HAP-1 (cell line): ENCODE data around the gene MYO5A.
"Not testable (repeated sequence)": the region's sequence is repeated elsewhere in the genome, so short reads cannot be mapped to it uniquely, and the experiment has no call there.

Source experiments
- DNase-seq, 2 experiments: peaks; one replicate each; pipeline ENCODE4 v3.0.0-alpha.2; 2016 to 2020; ENCODE audit warnings: low spot score in 2 of 2
- H3K27me3 ChIP-seq: fragments of 250-450 bp; sonication (Bioruptor Pico); 2 replicates; pipeline ENCODE4 v1.5.1; 2020; ENCODE audit warnings: low read depth, mild to moderate bottlenecking, moderate library complexity
- H3K36me3 ChIP-seq: fragments of 250-450 bp; sonication (Bioruptor Pico); replicated peaks from 2 replicates; pipeline ENCODE4 v1.5.1; 2020; ENCODE audit warnings: mild to moderate bottlenecking
- H3K4me1 ChIP-seq: fragments of 250-450 bp; sonication (Bioruptor Pico); 2 replicates; pipeline ENCODE4 v1.5.1; 2020; ENCODE audit warnings: mild to moderate bottlenecking
- H3K4me3 ChIP-seq: fragments of 250-450 bp; sonication (Bioruptor Pico); 2 replicates; pipeline ENCODE4 v1.5.1; 2020; ENCODE audit warnings: mild to moderate bottlenecking, moderate library complexity
- H3K9me3 ChIP-seq: fragments of 250-450 bp; sonication (Bioruptor Pico); 2 replicates; pipeline ENCODE4 v1.5.1; 2020; ENCODE audit warnings: mild to moderate bottlenecking, moderate library complexity
- in situ Hi-C: fragments of 300-500 bp; cut with MboI; formaldehyde crosslinking; loops from 3 replicates; pipeline ENCODE4 v1.14.3; 2020; ENCODE audit warnings: low sequenced_read_pairs, inconsistent platforms, mixed read lengths

The MYO5A gene

DNA sequence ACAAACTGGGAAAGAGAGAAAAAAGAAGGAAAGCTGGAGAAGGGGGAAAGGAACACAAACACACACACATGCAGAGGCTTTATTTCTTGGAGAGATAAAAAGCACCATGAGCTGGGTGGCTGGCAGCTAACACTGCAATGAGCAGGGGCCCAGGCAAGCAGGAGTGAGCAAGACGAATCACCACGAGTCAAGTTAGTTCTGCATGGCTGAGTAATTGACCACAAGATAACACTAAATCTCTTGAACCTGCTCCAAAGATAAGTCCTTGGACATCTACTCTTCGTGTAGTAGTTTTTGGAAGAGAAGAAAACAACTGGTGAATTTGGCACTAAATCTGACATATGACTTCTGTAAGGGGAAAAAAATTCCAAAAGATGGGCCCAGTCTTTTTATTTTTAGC is 100.9 kb downstream of the MYO5A start:
- no peaks in the 10 kb centered on the region for H3K27me3 ChIP-seq
- no peaks in the 10 kb centered on the region for H3K9me3 ChIP-seq
- H3K36me3 ChIP-seq: no peaks in the 10 kb centered on the region
- no peak overlapping the region for H3K4me3 ChIP-seq
- H3K4me1 ChIP-seq: no peaks in the 10 kb centered on the region
- DNase-seq: no peak
- in situ Hi-C loops: no loop called here

DNA sequence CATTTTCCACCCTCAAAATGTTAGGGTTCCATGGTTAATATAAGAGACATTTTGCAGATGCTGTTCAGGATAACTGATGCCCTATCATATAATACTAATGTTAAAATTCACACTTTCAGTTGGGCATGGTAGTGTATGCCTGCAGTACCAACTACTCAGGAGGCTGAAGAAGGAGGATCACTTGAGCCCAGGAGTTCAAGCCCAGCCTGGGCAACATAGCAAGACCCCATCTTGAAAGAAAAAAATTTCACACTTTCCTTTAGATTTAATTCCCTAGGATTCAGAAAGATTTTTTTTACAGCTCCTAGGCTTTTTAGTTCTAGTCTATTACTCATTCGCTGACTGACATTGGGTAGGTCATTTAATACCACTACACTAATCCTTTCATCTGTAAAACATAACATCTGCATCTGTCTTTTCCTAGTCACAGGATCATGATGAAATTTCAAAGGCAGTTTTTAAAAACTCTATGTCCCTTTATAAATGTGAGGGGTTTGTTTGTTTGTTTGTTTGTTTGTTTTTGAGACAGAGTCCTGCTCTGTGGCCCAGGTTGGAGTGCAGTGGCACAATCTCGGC is 103.7 kb downstream of the MYO5A start:
- Histone ChIP-seq H3K4me1 (no peaks in the 10 kb centered on the region), H3K36me3 (no peaks in the 10 kb centered on the region), H3K27me3 (no peaks in the 10 kb centered on the region), H3K4me3 (no peak overlapping the region), H3K9me3 (no peaks in the 10 kb centered on the region)
- no peak for DNase-seq
- in situ Hi-C loops: no loop called here

- Histone ChIP-seq H3K27me3 (no peaks in the 10 kb centered on the region), H3K9me3 (no peaks in the 10 kb centered on the region), H3K4me1 (no peaks in the 10 kb centered on the region), H3K4me3 (no peak overlapping the region), H3K36me3 (no peaks in the 10 kb centered on the region)
- DNase-seq: no peak
- in situ Hi-C loops: no loop called here
Measured at GRCh38 chr15:52423852-52424251, 104.8 kb downstream of the MYO5A start.

- H3K36me3 ChIP-seq: no peaks in the 10 kb centered on the region
- H3K4me1 ChIP-seq: peaks cover 2% of the 10 kb centered on the region; the same call in 1 of the 2 replicates
- DNase-seq: no peak
- in situ Hi-C loops: no loop called here
- no peak overlapping the region for H3K4me3 ChIP-seq
- no peaks in the 10 kb centered on the region for H3K9me3 ChIP-seq
- no peaks in the 10 kb centered on the region for H3K27me3 ChIP-seq
Measured at GRCh38 chr15:52422001-52422400, 106.7 kb downstream of the MYO5A start.

GRCh38 chr15:52421029-52421428 is 107.7 kb downstream of the MYO5A start:
- no peaks in the 10 kb centered on the region for H3K27me3 ChIP-seq
- no peaks in the 10 kb centered on the region for H3K36me3 ChIP-seq
- in situ Hi-C loops: no loop called here
- DNase-seq: no peak
- H3K9me3 ChIP-seq: no peaks in the 10 kb centered on the region
- H3K4me1 ChIP-seq: peaks cover 2% of the 10 kb centered on the region; the same call in 1 of the 2 replicates
- H3K4me3 ChIP-seq: no peak overlapping the region

DNA sequence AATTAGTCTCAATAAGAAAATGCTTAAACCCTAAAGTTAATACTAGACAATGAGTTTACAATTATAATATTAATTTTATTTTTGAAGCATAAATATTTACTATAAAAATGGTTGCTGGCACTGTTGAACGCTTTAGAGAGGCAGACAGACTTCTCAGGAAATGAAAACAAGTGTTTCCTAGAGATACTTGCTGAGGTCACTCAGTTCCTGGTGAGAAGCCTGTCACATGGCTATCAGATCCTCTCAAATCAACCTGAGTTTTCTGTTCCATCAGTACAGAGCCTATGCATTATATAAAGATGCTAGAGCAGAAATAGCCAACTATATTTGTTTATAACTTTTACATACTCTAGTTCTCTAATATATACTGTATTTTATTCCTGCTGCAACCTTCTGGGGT is 109.2 kb downstream of the MYO5A start:
- H3K4me3 ChIP-seq: no peak overlapping the region
- DNase-seq: no peak
- no peaks in the 10 kb centered on the region for H3K27me3 ChIP-seq
- H3K36me3 ChIP-seq: no peaks in the 10 kb centered on the region
- no peaks in the 10 kb centered on the region for H3K9me3 ChIP-seq
- in situ Hi-C loops: no loop called here
- peaks cover 2% of the 10 kb centered on the region; the same call in 1 of the 2 replicates for H3K4me1 ChIP-seq

DNA sequence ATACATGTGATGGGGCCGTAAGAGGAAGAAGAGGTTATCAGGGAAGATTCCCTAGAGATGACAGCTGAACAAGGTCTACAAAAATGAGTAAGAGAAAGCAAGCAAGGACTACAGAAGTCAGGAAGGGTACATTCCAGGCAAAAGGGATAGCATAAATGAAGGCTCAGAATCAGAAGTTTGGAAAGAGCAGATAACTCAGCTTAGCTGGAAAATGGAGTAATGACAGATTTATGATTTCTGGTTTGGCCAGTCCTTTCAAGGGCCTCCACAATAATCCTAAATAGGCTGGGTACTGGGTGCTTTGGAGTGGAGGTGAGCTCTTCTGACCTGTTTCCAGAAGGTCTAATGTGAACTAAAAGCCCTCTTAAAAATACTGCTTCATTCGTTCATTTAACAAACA is 110.7 kb downstream of the MYO5A start:
- in situ Hi-C loops: no loop called here
- Histone ChIP-seq H3K27me3 (no peaks in the 10 kb centered on the region), H3K4me3 (no peak overlapping the region), H3K9me3 (no peaks in the 10 kb centered on the region), H3K36me3 (no peaks in the 10 kb centered on the region), H3K4me1 (peaks cover 2% of the 10 kb centered on the region; the same call in 1 of the 2 replicates)
- DNase-seq: no peak

GRCh38 chr15:52417521-52417920 is 111.2 kb downstream of the MYO5A start:
- Histone ChIP-seq H3K4me3 (no peak overlapping the region), H3K9me3 (no peaks in the 10 kb centered on the region), H3K4me1 (peaks cover 2% of the 10 kb centered on the region; the same call in 1 of the 2 replicates), H3K36me3 (no peaks in the 10 kb centered on the region), H3K27me3 (no peaks in the 10 kb centered on the region)
- in situ Hi-C loops: no loop called here
- DNase-seq: no peak

DNA sequence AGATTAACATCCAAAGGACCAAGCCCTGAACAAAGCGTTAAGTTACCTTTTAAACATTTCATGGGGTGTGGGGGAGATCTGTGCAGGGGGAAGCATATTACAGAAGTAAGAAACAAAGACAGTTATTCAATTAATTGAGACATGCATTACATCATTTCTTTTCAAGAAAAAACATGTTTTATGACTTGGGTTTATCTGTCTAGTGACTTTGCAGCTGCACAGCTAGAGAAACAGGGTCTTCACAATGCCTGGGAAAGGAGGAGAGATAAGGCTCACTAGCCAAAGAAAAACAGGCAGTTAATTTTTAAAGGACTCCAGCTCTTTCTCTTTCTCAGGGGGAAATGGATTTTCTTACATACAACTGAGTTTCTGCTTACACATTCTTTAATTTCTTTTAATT is 112.1 kb downstream of the MYO5A start:
- H3K4me3 ChIP-seq, H3K9me3 ChIP-seq, H3K4me1 ChIP-seq, H3K27me3 ChIP-seq, DNase-seq, H3K36me3 ChIP-seq, in situ Hi-C loops: not testable (repeated sequence)

- Histone ChIP-seq H3K4me1 (peaks cover 2% of the 10 kb centered on the region; the same call in 1 of the 2 replicates), H3K36me3 (no peaks in the 10 kb centered on the region)
- in situ Hi-C loops: no loop called here
Measured at GRCh38 chr15:52415628-52416027, 113.1 kb downstream of the MYO5A start.

GRCh38 chr15:52414936-52415335 is 113.7 kb downstream of the MYO5A start:
- H3K4me1 ChIP-seq: peaks cover 2% of the 10 kb centered on the region; the same call in 1 of the 2 replicates
- DNase-seq: no peak
- in situ Hi-C loops: no loop called here
- no peaks in the 10 kb centered on the region for H3K9me3 ChIP-seq
- no peaks in the 10 kb centered on the region for H3K27me3 ChIP-seq
- no peaks in the 10 kb centered on the region for H3K36me3 ChIP-seq
- no peak overlapping the region for H3K4me3 ChIP-seq

More at GRCh38 chr15:52415628-52416027, 113.1 kb downstream of the MYO5A start:
- no peak for DNase-seq
- Histone ChIP-seq H3K4me3 (no peak overlapping the region), H3K27me3 (no peaks in the 10 kb centered on the region), H3K9me3 (no peaks in the 10 kb centered on the region)

- Histone ChIP-seq H3K4me3 (no peak overlapping the region), H3K36me3 (no peaks in the 10 kb centered on the region; the same call in 1 of the 2 replicates), H3K9me3 (no peaks in the 10 kb centered on the region), H3K4me1 (peaks cover 8% of the 10 kb centered on the region), H3K27me3 (no peaks in the 10 kb centered on the region)
- in situ Hi-C loops: no loop called here
- DNase-seq: no peak
Measured at GRCh38 chr15:52408823-52409222, 119.9 kb downstream of the MYO5A start.

GRCh38 chr15:52407374-52407773 is 121.3 kb downstream of the MYO5A start:
- in situ Hi-C loops: no loop called here
- H3K36me3 ChIP-seq: peaks cover 6% of the 10 kb centered on the region
- H3K4me3 ChIP-seq: no peak overlapping the region
- peaks cover 8% of the 10 kb centered on the region for H3K4me1 ChIP-seq
- H3K27me3 ChIP-seq: no peaks in the 10 kb centered on the region
- no peaks in the 10 kb centered on the region for H3K9me3 ChIP-seq
- no peak for DNase-seq

DNA sequence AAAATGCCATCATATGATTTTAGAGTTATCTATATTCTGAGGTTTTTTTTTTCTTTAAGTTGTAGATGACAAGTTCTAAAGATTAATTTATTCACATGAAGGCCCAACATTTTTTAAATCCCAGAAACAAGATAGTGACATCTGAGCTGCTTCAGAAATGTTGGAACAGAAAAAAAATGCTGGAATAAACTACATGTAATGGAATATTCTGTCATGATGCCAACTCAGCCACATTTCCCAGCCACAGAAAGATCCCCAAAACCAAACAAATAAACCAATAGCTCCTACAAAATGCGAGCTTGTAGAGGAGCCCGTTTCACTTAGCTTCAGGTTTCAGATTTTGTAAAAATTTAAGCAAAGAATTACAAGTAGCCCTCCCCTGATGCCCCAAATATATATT is 122.1 kb downstream of the MYO5A start:
- peaks cover 6% of the 10 kb centered on the region for H3K36me3 ChIP-seq
- in situ Hi-C loops: no loop called here
- no peak overlapping the region for H3K4me3 ChIP-seq
- peaks cover 8% of the 10 kb centered on the region for H3K4me1 ChIP-seq
- H3K27me3 ChIP-seq: no peaks in the 10 kb centered on the region
- no peak for DNase-seq
- H3K9me3 ChIP-seq: no peaks in the 10 kb centered on the region

- Histone ChIP-seq H3K27me3 (no peaks in the 10 kb centered on the region), H3K4me1 (peaks cover 8% of the 10 kb centered on the region), H3K36me3 (peaks cover 6% of the 10 kb centered on the region), H3K4me3 (no peak overlapping the region), H3K9me3 (no peaks in the 10 kb centered on the region)
- in situ Hi-C loops: no loop called here
- DNase-seq: no peak
Measured at GRCh38 chr15:52405856-52406255, 122.8 kb downstream of the MYO5A start.
